BJ (cell line): ENCODE results near the gene MGMT. TPM values are rescaled to one million over a fixed set of nuclear protein-coding genes. Genes with fewer than 3 reads are reported as not detected.

Experiments used
- CTCF ChIA-PET: fragments of 350-600 bp; formaldehyde crosslinking; extraction: SDS; loops from one replicate; lab custom pipeline; 2021; ENCODE audit warnings: antibody characterized with exemption, inconsistent platforms; lab: Yijun Ruan, JAX
- POLR2A ChIA-PET: fragments of 300-600 bp; sonication (Branson Sonifier 250); formaldehyde crosslinking; extraction: SDS; loops from one replicate; lab custom pipeline; 2021; ENCODE audit warnings: antibody characterized with exemption; lab: Charles Lee
- DNase-seq: peaks from one replicate; pipeline ENCODE4 v3.0.0-alpha.2; 2011; ENCODE audit warnings: low read depth
- H3K27me3 ChIP-seq: 2 replicates; pipeline ENCODE4 v1.6.0; 2011; ENCODE audit warnings: low read length; ENCODE audit not compliant: control insufficient read depth, insufficient read depth
- H3K36me3 ChIP-seq: 2 replicates; pipeline ENCODE4 v1.5.1; 2011; ENCODE audit warnings: low read length; ENCODE audit not compliant: control insufficient read depth, insufficient read depth
- H3K4me3 ChIP-seq: 2 replicates; pipeline ENCODE4 v1.5.1; 2011; ENCODE audit warnings: low read depth, mild to moderate bottlenecking, control low read depth, low read length
- CTCF ChIP-seq: IDR thresholded peaks from 2 replicates; pipeline ENCODE4 v1.5.1; 2011; ENCODE audit warnings: low read depth, mild to moderate bottlenecking, control low read depth, inconsistent platforms, low read length, moderate library complexity; ENCODE audit not compliant: insufficient read depth
- polyA plus RNA-seq: library from polyadenylated mRNA; depleted of rRNA; stranded (reverse); fragments of >200 nt; gene quantifications from 2 replicates; pipeline ENCODE4 v1.2.3, GENCODE V29; 2011

Gene MGMT
- polyA plus RNA-seq, 1 experiment = 21.0 TPM

DNA sequence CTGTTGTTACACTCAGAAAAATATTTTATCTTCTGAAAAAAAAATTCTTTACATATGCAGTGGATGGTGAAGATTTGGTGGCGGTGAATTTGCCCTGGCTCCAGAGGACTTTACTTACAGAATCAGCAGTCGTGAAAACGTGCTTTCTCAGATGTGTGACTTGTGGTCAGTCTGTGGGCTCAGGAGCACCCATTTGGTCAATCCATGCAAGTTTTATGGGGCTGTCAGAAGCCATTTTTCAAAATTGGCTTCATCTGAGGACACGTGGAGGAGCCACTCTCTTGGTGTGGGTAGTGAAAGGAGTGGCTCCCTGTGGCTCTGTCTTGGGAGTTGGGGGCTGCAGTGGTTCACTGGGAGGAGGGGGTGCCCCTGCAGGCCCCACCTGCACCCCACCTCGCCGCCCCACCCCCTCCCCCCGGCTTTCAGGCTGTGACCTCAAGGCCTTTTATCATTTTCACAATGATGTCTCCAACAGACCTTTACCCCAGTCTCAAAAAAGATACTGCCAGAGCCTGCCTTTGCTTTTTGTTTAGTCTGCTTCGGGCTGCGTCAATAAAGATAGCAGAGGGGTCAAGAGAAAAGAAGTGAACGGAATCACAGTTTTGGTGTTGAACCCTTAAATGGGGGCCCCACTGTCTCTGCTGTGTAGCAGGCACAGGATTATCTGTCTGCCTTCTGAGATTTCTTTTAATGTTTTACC, 137.4 kb downstream of the MGMT start:
- Histone ChIP-seq H3K27me3 (no peaks in the 10 kb centered on the region), H3K36me3 (no peaks in the 10 kb centered on the region; the same call in 1 of the 2 replicates), H3K4me3 (no peak overlapping the region)
- CTCF ChIA-PET = no interaction called here
- no peak for TF ChIP-seq CTCF
- DNase-seq = no peak
- POLR2A ChIA-PET = no interaction called here

DNA sequence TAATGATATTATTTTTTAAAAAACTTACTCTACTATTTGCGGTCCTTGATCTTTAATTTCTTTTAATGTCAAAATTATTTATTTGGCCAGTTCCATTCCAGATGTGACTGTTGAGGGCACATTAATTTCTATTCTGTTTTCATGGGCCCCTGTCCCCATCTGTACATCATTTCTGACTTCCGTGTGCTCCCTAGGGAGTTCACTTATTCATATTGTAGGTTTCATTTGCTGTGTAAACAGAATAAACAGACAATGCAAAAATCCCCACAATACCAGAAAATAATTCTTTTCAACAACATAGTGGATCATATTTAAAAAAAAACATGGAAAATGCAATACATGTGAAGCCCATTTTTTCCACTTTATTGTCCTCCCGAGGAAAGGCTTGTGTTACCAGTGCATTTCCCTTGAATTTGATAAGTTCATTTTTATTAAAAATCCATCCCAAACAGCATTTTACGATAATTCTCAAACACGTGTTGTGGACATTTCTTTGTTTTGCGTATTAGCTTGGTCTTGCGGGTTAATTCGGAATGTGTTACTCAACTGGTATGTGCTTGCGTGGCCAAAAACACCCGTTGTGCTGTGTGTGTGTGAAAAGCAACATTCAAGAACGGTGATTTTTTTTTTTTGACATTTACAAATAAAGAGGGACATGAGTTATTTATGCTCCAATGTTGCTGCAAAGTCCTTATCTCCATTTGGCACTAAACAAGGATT, 138.4 kb downstream of the MGMT start:
- ChIA-PET POLR2A (no interaction called here), CTCF (no interaction called here)
- DNase-seq = no peak
- no peaks in the 10 kb centered on the region; the same call in 1 of the 2 replicates for H3K36me3 ChIP-seq
- no peak for TF ChIP-seq CTCF
- H3K4me3 ChIP-seq = no peak overlapping the region
- H3K27me3 ChIP-seq = no peaks in the 10 kb centered on the region

- TF ChIP-seq CTCF = no peak
- H3K36me3 ChIP-seq = no peaks in the 10 kb centered on the region; the same call in 1 of the 2 replicates
- DNase-seq = no peak
- H3K4me3 ChIP-seq = no peak overlapping the region
- ChIA-PET POLR2A (no interaction called here), CTCF (no interaction called here)
- H3K27me3 ChIP-seq = no peaks in the 10 kb centered on the region
Measured at GRCh38 chr10:129605986-129606518, 139.0 kb downstream of the MGMT start.

- Histone ChIP-seq H3K36me3 (no peaks in the 10 kb centered on the region; the same call in 1 of the 2 replicates), H3K27me3 (no peaks in the 10 kb centered on the region), H3K4me3 (no peak overlapping the region)
- ChIA-PET POLR2A (no interaction called here), CTCF (no interaction called here)
- TF ChIP-seq CTCF = no peak
- no peak for DNase-seq
Measured at GRCh38 chr10:129607607-129608109, 140.6 kb downstream of the MGMT start.

GRCh38 chr10:129608653-129609052, 141.6 kb downstream of the MGMT start:
- CTCF ChIA-PET = no interaction called here
- Histone ChIP-seq H3K4me3 (no peak overlapping the region), H3K36me3 (no peaks in the 10 kb centered on the region; the same call in 1 of the 2 replicates), H3K27me3 (no peaks in the 10 kb centered on the region)
- no peak for DNase-seq
- TF ChIP-seq CTCF = no peak
- POLR2A ChIA-PET = no interaction called here
